Right lobe of liver (tissue), 6 donors: ENCODE data around the gene DCBLD2. TPM values are rescaled to one million over a fixed set of nuclear protein-coding genes. Genes with fewer than 3 reads are reported as not detected.
A peak's percentile ranks its signal among the peaks of the same experiment; 100 is the strongest.

Experiments used
- ATAC-seq, 4 donors: fragments of 200-7000 bp; cut with Tn5 transposase; one replicate each; pipeline ENCODE4 v1.9.1; 2020; ENCODE audit warnings: mild to moderate bottlenecking in 4 of 4, moderate library complexity in 4 of 4
- DNase-seq, 3 donors: peaks; one replicate each; pipeline ENCODE4 v3.0.0-alpha.2; 2020
- H3K27ac ChIP-seq, 3 donors: fragments of 200-600 bp; one replicate each; pipeline ENCODE4 v1.8.0; 2022
- H3K27me3 ChIP-seq, 2 donors: fragments of 200-600 bp; one replicate each; pipeline ENCODE4 v1.8.0; 2022
- H3K36me3 ChIP-seq, 4 donors: fragments of 200-600 bp; sonication (generic) in 1 of 4; one replicate each; pipeline versions ENCODE4 v1.5.1 to v1.8.0; 2017 to 2022; ENCODE audit warnings: control low read depth in 1 of 4
- H3K4me1 ChIP-seq, 4 donors: fragments of 200-600 bp; sonication (generic) in 1 of 4; one replicate each; pipeline versions ENCODE4 v1.5.1 to v1.8.0; 2017 to 2022; ENCODE audit warnings: control low read depth in 1 of 4
- H3K4me3 ChIP-seq, 3 donors: fragments of 200-600 bp; one replicate each; pipeline ENCODE4 v1.8.0; 2022
- H3K9me3 ChIP-seq, 4 donors: fragments of 200-600 bp; sonication (generic) in 1 of 4; one replicate each; pipeline versions ENCODE4 v1.5.1 to v1.8.0; 2017 to 2022; ENCODE audit warnings: control low read depth in 1 of 4
- POLR2A ChIP-seq: fragments of 450-650 bp; IDR thresholded peaks from one replicate; pipeline ENCODE4 v1.6.1; 2017; ENCODE audit warnings: antibody characterized with exemption, mild to moderate bottlenecking
- WGBS: methylation state at CpG from one replicate; pipeline ENCODE4 v1.1.6; 2018; ENCODE audit warnings: low coverage, low lambda C conversion rate; ENCODE audit not compliant: insufficient coverage; ENCODE audit errors: missing lambda C conversion rate; 5-methylcytosine and 5-hydroxymethylcytosine counted together
- intact Hi-C, 2 donors: fragments of 100-400 bp; cut with DNase I; formaldehyde crosslinking; loops; one replicate each; pipeline versions ENCODE4 v1.11.2 to v1.14.1; 2022
- total RNA-seq, 6 experiments: library from RNA; depleted of rRNA in 2 of 6; stranded (reverse); fragments of >200 nt in 2 of 6; fragmentation: NEBNext Ultra II Directional in 3 of 6; extraction: Animal tissue kit (Norgen Biotek cat#: 25700) in 3 of 6; gene quantifications; one replicate each; pipeline versions ENCODE4 v1.1.0 to v1.2.4, GENCODE V29; 2016 to 2023
- TF ChIP-seq, protein P1 (sequence below), 4 donors: fragments of 200-600 bp in 3 of 4; fragments of 450-650 bp in 1 of 4; IDR thresholded peaks; one replicate each; pipeline versions ENCODE4 v1.5.1 to v1.8.0; 2016 to 2022; ENCODE audit warnings: antibody characterized with exemption in 4 of 4, mild to moderate bottlenecking in 2 of 4
- donor health status: DM: no; HTN: yes; CAD: no.
- donor health status: DM: no; HTN: no; CAD: no.
- donor health status: DM: no; HTN: no; CAD: no.
- donor health status: DM: no; HTN: yes; CAD: no.
- donor health status: DM: no; HTN: yes; CAD: no.

The DCBLD2 gene
- total RNA-seq, 6 experiments from 2014 or later: 8.1 to 11.3 (median 10.6) TPM

DNA sequence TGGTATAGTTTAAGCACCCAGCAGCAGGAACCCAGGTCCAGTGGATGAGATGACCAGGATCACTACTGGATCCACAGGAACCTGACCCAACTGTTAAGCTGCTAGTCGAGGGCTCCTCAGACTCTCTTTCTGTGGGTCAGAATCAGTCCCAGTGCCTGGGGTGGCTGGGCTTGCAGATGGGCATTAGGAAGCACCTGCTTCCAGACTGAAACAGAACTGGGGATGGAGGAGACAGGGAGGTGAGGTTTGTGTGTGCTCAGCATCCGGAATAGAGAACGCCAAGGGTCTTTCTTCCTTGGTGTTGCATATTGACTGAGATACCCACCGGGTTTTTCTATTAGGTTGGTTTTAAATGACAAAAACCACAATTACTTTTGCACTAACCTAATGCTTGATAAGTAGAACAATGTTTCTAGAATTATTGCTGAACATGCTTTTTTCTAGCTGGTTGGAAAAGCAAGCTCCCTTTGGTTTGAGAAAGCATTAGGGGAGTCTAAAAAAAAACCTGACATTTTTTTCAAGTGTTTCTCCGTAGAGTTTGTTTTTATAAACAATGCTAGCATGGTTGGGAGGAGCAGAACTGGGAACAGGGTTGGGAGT lies 137.6 kb downstream of the DCBLD2 start:
- Histone ChIP-seq H3K4me3 (peak overlapping the region; percentile 3 to 18 (median 5)), H3K9me3 (no peaks in the 10 kb centered on the region), H3K27ac (peak overlapping the region in 1 of 3 donors; percentile 10), H3K4me1 (peaks cover 0 to 46% (median 23%) of the 10 kb centered on the region in 4 donors), H3K36me3 (no peaks in the 10 kb centered on the region), H3K27me3 (no peaks in the 10 kb centered on the region)
- ATAC-seq (peak in 2 of 4 donors; percentile 4 to 5), DNase-seq (no peak)
- intact Hi-C loops: no loop called here
- 57% methylated on average over 5 of the region's 5 CpGs for WGBS
- no peak for TF ChIP-seq POLR2A
- TF ChIP-seq, protein P1, sequence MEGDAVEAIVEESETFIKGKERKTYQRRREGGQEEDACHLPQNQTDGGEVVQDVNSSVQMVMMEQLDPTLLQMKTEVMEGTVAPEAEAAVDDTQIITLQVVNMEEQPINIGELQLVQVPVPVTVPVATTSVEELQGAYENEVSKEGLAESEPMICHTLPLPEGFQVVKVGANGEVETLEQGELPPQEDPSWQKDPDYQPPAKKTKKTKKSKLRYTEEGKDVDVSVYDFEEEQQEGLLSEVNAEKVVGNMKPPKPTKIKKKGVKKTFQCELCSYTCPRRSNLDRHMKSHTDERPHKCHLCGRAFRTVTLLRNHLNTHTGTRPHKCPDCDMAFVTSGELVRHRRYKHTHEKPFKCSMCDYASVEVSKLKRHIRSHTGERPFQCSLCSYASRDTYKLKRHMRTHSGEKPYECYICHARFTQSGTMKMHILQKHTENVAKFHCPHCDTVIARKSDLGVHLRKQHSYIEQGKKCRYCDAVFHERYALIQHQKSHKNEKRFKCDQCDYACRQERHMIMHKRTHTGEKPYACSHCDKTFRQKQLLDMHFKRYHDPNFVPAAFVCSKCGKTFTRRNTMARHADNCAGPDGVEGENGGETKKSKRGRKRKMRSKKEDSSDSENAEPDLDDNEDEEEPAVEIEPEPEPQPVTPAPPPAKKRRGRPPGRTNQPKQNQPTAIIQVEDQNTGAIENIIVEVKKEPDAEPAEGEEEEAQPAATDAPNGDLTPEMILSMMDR (IDR thresholded peaks at IDR 0.05): no peak

GRCh38 chr3:98763076-98763475 lies 138.4 kb downstream of the DCBLD2 start, which contains the start of gene ST3GAL6:
Gene ST3GAL6 (plus strand): TSS chr3:98763340. CDS start chr3:98768441, 5,101 bp downstream.
- H3K9me3 ChIP-seq: no peaks in the 10 kb centered on the region
- ATAC-seq (peak; percentile 81 to 84 (median 83)), DNase-seq (peak; percentile 48 to 69 (median 56))
- H3K27me3 ChIP-seq: no peaks in the 10 kb centered on the region
- WGBS: 17% methylated on average over 1 of the region's 1 CpG
- intact Hi-C loops: no loop called here
- H3K36me3 ChIP-seq: no peaks in the 10 kb centered on the region
- H3K4me3 ChIP-seq: peak within 1 kb of the TSS; percentile 3 to 18 (median 5)
- TF ChIP-seq, protein P1 (IDR thresholded peaks at IDR 0.05): no peak
- TF ChIP-seq POLR2A: peak; percentile 38
- peaks cover 0 to 52% (median 23%) of the 10 kb centered on the region in 4 donors for H3K4me1 ChIP-seq
- peak within 1 kb of the TSS in 2 of 3 donors; percentile 10 to 17 for H3K27ac ChIP-seq

GRCh38 chr3:98761643-98762229 lies 139.8 kb downstream of the DCBLD2 start:
- Histone ChIP-seq H3K4me1 (peaks cover 0 to 52% (median 28%) of the 10 kb centered on the region in 4 donors), H3K27ac (peak overlapping the region in 1 of 3 donors; percentile 12), H3K27me3 (no peaks in the 10 kb centered on the region), H3K9me3 (no peaks in the 10 kb centered on the region), H3K36me3 (no peaks in the 10 kb centered on the region), H3K4me3 (no peak overlapping the region)
- no peak for TF ChIP-seq POLR2A
- TF ChIP-seq, protein P1 (IDR thresholded peaks at IDR 0.05): no peak
- ATAC-seq (peak in 3 of 4 donors; percentile 13 to 30 (median 16)), DNase-seq (no peak)
- intact Hi-C loops: no loop called here
- WGBS: 58% methylated on average over 2 of the region's 2 CpGs

DNA sequence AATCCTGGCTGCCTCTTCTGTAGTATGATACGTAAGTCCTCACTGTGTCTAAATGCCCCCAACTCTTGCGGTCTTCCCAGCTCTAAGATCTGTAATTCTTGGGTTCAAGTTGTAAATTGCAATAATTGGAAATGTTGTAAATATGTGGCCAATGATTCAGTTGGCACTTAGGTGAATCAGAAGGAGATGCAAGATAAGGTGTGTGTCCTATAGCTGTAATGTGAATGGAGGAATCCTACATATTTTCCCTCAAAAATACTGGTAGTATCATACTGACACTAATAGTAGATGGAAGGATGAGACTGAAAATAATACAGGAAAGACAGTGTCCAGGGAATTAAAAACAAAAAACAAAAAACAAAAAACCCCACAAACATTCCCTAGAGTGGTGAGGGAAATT lies 141.9 kb downstream of the DCBLD2 start:
- peaks cover 0 to 51% (median 27%) of the 10 kb centered on the region in 4 donors for H3K4me1 ChIP-seq
- WGBS: 96% methylated on average over 2 of the region's 2 CpGs
- H3K4me3 ChIP-seq: no peak overlapping the region
- intact Hi-C loops: no loop called here
- no peaks in the 10 kb centered on the region for H3K36me3 ChIP-seq
- no peak for TF ChIP-seq POLR2A
- TF ChIP-seq, protein P1 (IDR thresholded peaks at IDR 0.05): no peak
- no peaks in the 10 kb centered on the region for H3K9me3 ChIP-seq
- DNase-seq: no peak
- no peak overlapping the region for H3K27ac ChIP-seq
- ATAC-seq: no peak
- H3K27me3 ChIP-seq: no peaks in the 10 kb centered on the region
